ENCODE measurements around the gene CFHR5. TPM values are rescaled to one million over a fixed set of nuclear protein-coding genes. Genes with fewer than 3 reads are reported as not detected.

The CFHR5 gene
- total and polyA plus RNA-seq, 8 donors = not detected

DNA sequence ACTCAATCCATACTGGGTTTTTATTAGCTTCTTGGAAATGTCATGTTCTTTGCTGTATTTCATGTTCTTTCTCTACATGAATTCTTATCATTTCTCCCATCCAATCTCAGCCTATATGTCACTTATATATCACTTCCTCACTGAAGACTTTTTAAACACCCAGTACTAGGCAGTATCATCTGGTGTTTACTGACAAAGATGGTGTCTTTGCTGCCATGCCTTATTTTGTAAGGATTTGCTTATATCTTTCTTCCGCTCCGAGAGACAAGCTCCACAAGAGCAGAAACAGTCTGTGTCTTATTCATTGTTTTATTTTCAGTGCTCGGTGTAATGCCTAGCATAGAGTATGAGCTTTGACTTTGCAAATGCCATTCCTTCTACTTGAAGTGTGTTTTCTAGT, 59.5 kb downstream of the CFHR5 start:
- no peak overlapping the region for H3K27ac ChIP-seq
- TF ChIP-seq, protein P1, sequence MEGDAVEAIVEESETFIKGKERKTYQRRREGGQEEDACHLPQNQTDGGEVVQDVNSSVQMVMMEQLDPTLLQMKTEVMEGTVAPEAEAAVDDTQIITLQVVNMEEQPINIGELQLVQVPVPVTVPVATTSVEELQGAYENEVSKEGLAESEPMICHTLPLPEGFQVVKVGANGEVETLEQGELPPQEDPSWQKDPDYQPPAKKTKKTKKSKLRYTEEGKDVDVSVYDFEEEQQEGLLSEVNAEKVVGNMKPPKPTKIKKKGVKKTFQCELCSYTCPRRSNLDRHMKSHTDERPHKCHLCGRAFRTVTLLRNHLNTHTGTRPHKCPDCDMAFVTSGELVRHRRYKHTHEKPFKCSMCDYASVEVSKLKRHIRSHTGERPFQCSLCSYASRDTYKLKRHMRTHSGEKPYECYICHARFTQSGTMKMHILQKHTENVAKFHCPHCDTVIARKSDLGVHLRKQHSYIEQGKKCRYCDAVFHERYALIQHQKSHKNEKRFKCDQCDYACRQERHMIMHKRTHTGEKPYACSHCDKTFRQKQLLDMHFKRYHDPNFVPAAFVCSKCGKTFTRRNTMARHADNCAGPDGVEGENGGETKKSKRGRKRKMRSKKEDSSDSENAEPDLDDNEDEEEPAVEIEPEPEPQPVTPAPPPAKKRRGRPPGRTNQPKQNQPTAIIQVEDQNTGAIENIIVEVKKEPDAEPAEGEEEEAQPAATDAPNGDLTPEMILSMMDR (IDR thresholded peaks at IDR 0.05) = no peak
- ATAC-seq (no peak), DNase-seq (no peak)
- no peak overlapping the region for H3K4me3 ChIP-seq
- no peaks in the 10 kb centered on the region for H3K27me3 ChIP-seq
- H3K36me3 ChIP-seq = no peaks in the 10 kb centered on the region
- intact Hi-C loops (cut with DNase I) = no loop called here
- H3K9me3 ChIP-seq = no peaks in the 10 kb centered on the region
- H3K4me1 ChIP-seq = no peaks in the 10 kb centered on the region

DNA sequence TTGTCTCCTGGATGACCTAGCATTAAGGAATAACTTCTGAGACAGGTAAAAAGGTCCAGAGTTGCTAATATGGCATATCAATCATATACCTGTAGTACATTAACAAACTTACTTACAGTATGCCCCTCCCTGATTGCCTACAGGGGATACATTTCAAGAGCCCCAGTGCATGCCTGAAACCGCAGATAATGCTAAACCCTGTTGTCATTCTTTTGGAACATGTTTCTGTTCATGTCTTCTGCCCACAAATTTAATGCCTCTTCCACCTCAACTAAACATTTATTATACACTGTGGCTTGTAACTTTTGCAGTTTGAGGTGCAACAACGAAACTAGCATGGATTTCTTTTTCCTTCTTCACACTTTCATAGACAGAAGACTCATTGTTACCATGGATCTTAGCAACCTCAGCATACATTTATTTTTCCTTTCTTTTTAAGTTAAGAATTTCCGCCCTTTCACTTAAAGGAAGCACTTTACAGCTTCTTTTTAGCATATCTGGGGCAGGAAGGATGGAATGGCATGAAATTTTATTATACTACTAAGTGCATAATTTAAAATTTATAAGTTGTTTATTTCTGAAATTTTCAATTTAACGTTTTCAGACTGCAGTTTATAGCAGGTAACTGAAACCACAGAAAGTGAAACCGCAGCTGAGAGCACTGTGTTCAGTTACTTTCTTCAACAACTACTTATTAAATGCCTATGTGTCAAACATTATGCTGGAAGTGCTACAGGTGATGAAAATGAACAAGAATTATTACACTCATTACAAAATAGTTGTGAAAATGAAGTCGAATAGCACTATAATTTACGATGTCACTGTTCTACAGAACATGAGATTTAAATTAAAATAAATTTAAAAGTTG, 64.4 kb downstream of the CFHR5 start:
- intact Hi-C loops (cut with DNase I) = no loop called here
- Histone ChIP-seq H3K4me1 (no peaks in the 10 kb centered on the region), H3K9me3 (no peaks in the 10 kb centered on the region), H3K4me3 (no peak overlapping the region), H3K27ac (no peak overlapping the region), H3K27me3 (no peaks in the 10 kb centered on the region), H3K36me3 (no peaks in the 10 kb centered on the region)
- TF ChIP-seq, protein P1 (IDR thresholded peaks at IDR 0.05) = no peak
- ATAC-seq (no peak), DNase-seq (no peak)

DNA sequence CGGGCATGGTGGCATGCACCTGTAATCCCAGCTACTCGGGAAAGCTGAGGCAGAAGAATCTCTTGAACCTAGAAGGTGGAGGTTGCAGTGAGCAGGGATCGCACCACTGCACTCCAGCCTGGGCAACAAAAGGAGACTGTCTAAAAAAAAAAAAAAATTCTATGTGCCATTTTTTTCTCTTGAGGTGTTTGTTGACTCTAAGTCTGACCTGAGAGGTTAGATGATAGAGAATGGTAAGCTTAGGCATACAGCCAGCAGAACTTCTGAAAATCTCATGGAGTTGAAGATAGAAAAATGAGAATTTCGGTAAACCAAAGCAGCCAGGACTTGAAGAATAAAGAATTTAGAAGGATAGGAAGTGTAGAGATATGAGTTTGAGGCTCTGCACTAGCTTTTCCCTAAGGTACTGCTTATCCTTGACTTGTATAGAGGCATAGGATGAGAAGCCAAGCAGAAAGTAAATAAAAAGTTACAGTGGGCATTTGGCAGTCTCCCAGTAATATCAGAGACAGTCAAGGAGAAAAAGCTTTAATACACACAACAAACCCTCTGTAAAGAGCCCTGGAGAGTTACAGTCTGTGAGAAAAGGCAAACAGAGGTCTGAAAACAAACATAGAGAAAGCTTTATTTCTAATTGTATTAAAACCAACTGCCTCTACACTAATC, 65.5 kb downstream of the CFHR5 start:
- H3K27ac ChIP-seq = no peak overlapping the region
- H3K9me3 ChIP-seq = no peaks in the 10 kb centered on the region
- no peaks in the 10 kb centered on the region for H3K36me3 ChIP-seq
- intact Hi-C loops (cut with DNase I) = no loop called here
- H3K4me1 ChIP-seq = no peaks in the 10 kb centered on the region
- no peaks in the 10 kb centered on the region for H3K27me3 ChIP-seq
- ATAC-seq (no peak), DNase-seq (peak in 1 of 4 donors; percentile 21)
- no peak overlapping the region for H3K4me3 ChIP-seq
- TF ChIP-seq, protein P1 (IDR thresholded peaks at IDR 0.05) = no peak

DNA sequence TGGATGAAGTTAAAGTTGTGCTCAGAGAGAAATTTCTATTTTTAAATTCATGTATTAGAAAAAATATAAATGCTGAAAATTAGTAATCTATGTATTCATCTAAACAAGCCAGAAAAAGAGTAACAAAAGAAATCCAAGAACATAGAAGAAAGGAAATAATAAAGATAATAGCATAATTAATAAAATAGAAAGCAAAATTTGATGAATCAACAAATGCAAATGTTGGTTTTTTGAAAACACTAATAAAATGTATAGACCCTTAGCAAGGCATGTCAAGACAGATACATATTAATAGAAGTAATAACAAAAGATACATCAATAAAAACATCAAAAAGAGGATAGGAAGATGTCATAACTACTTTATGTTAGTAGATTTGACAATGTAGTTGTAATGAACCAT, 71.7 kb downstream of the CFHR5 start:
- no peaks in the 10 kb centered on the region for H3K27me3 ChIP-seq
- no peaks in the 10 kb centered on the region for H3K9me3 ChIP-seq
- no peak for DNase-seq
- no peak overlapping the region for H3K27ac ChIP-seq
- TF ChIP-seq, protein P1 (IDR thresholded peaks at IDR 0.05) = no peak
- no peaks in the 10 kb centered on the region for H3K4me1 ChIP-seq
- no peak overlapping the region for H3K4me3 ChIP-seq
- ATAC-seq = no peak
- intact Hi-C loops (cut with DNase I) = no loop called here
- H3K36me3 ChIP-seq = no peaks in the 10 kb centered on the region

Other genes with a start within 250 kb of the CFHR5 start
- under 1 TPM; 0.17 to 0.34 TPM for gene CFHR3, start 202.7 kb upstream of the CFHR5 start, total RNA-seq
- gene CFHR3, start 202.7 kb upstream of the CFHR5 start, polyA plus RNA-seq (ENCODE audit: insufficient read length in 6 of 6) = under 1 TPM; 0.13 to 0.98 (median 0.77) TPM
- gene CFHR1, start 157.8 kb upstream of the CFHR5 start, total RNA-seq = not detected
- 1 to 10 TPM in 5 of 6 donors, under 1 TPM in 1; 0.52 to 7.6 (median 3.6) TPM for gene CFHR1, start 157.8 kb upstream of the CFHR5 start, polyA plus RNA-seq (ENCODE audit: insufficient read length in 6 of 6)
- not detected for gene CFHR4, start 89.5 kb upstream of the CFHR5 start, total RNA-seq
- gene CFHR4, start 89.5 kb upstream of the CFHR5 start, polyA plus RNA-seq (ENCODE audit: insufficient read length in 6 of 6) = under 1 TPM in 3 of 6 donors, not detected in 3; 0.09 to 0.43 (median 0.11) TPM
- not detected for gene CFHR2, start 33.8 kb upstream of the CFHR5 start, total RNA-seq
- under 1 TPM in 1 of 6 donors, not detected in 5; 0.21 TPM for gene CFHR2, start 33.8 kb upstream of the CFHR5 start, polyA plus RNA-seq (ENCODE audit: insufficient read length in 6 of 6)
- gene F13B, start 89.7 kb downstream of the CFHR5 start, total RNA-seq = not detected
- gene F13B, start 89.7 kb downstream of the CFHR5 start, polyA plus RNA-seq (ENCODE audit: insufficient read length in 6 of 6) = under 1 TPM in 3 of 6 donors, not detected in 3; 0.07 to 0.10 (median 0.08) TPM
- 1 to 10 TPM; 1.1 to 6.4 TPM for gene ASPM, start 169.1 kb downstream of the CFHR5 start, total RNA-seq
- gene ASPM, start 169.1 kb downstream of the CFHR5 start, polyA plus RNA-seq (ENCODE audit: insufficient read length in 6 of 6) = 10 to 100 TPM; 14.8 to 46.2 (median 25.1) TPM
- 10 to 100 TPM; 14.7 to 16.3 TPM for gene ZBTB41, start 223.7 kb downstream of the CFHR5 start, total RNA-seq
- 10 to 100 TPM; 18.2 to 23.2 (median 19.0) TPM for gene ZBTB41, start 223.7 kb downstream of the CFHR5 start, polyA plus RNA-seq (ENCODE audit: insufficient read length in 6 of 6)